IMR-90 (cell line): ENCODE results near the gene ALG8. TPM values are rescaled to one million over a fixed set of nuclear protein-coding genes. Genes with fewer than 3 reads are reported as not detected.

Source experiments
- ATAC-seq: fragments of 200-7000 bp; cut with Tn5 transposase; 2 replicates; pipeline ENCODE4 v1.9.1; 2020; ENCODE audit warnings: low read depth, mild to moderate bottlenecking, moderate library complexity
- BruUV-seq: library from RNA; stranded (reverse); fragments of 400-500 nt; replicated peaks from 2 replicates; lab custom pipeline; 2021; lab: Mats Ljungman, UMichigan
- CTCF ChIA-PET: fragments of 300-600 bp; formaldehyde crosslinking; extraction: SDS; loops from one replicate; lab custom pipeline; 2021; ENCODE audit warnings: antibody characterized with exemption; lab: Yijun Ruan, JAX
- POLR2A ChIA-PET: fragments of 300-600 bp; sonication (Branson Sonifier 250); formaldehyde crosslinking; loops from one replicate; lab custom pipeline; 2022; ENCODE audit warnings: antibody characterized with exemption; ENCODE audit not compliant: unreplicated experiment; lab: Charles Lee
- DNase-seq: peaks from one replicate; pipeline ENCODE4 v3.0.0; 2013
- H2AFZ ChIP-seq: replicated peaks from 2 replicates; pipeline ENCODE3; 2013; ENCODE audit warnings: low read length, mild to moderate bottlenecking; ENCODE audit not compliant: poor library complexity
- H2AK5ac ChIP-seq: 2 replicates; pipeline ENCODE4 v1.6.1; 2013; ENCODE audit warnings: low read depth, low read length, inconsistent platforms
- H2AK9ac ChIP-seq: replicated peaks from 2 replicates; pipeline ENCODE3; 2013; ENCODE audit warnings: mild to moderate bottlenecking, low read depth, low read length, moderate library complexity; ENCODE audit not compliant: poor library complexity
- H2BK120ac ChIP-seq: 2 replicates; pipeline ENCODE4 v1.6.1; 2013; ENCODE audit warnings: low read depth, low read length, inconsistent platforms
- H2BK15ac ChIP-seq: 3 replicates; pipeline ENCODE4 v1.6.1; 2013; ENCODE audit warnings: low read depth, low read length, inconsistent platforms
- H2BK20ac ChIP-seq: 2 replicates; pipeline ENCODE4 v1.6.1; 2013; ENCODE audit warnings: low read depth, mild to moderate bottlenecking, inconsistent platforms, low read length, moderate library complexity
- H2BK5ac ChIP-seq: 2 replicates; pipeline ENCODE4 v1.6.1; 2013; ENCODE audit warnings: mild to moderate bottlenecking, low read depth, low read length, inconsistent platforms; ENCODE audit not compliant: poor library complexity, severe bottlenecking
- H3K14ac ChIP-seq: replicated peaks from 2 replicates; pipeline ENCODE4 v1.6.1; 2013; ENCODE audit warnings: low read depth, low read length, inconsistent platforms
- H3K18ac ChIP-seq: 2 replicates; pipeline ENCODE4 v1.6.1; 2013; ENCODE audit warnings: low read depth, low read length, control low read depth
- H3K23ac ChIP-seq: 2 replicates; pipeline ENCODE4 v1.6.1; 2013; ENCODE audit warnings: low read depth, low read length, inconsistent platforms
- H3K27ac ChIP-seq: 2 replicates; pipeline ENCODE4 v1.5.1; 2013; ENCODE audit warnings: mild to moderate bottlenecking, control low read depth, low read length; ENCODE audit not compliant: insufficient read depth
- H3K27me3 ChIP-seq: 2 replicates; pipeline ENCODE4 v1.6.1; 2013; ENCODE audit warnings: low read length; ENCODE audit not compliant: control insufficient read depth, insufficient read depth
- H3K36me3 ChIP-seq: 2 replicates; pipeline ENCODE4 v1.6.1; 2013; ENCODE audit warnings: low read length, mixed read lengths; ENCODE audit not compliant: control insufficient read depth, insufficient read depth
- H3K4ac ChIP-seq: 2 replicates; pipeline ENCODE4 v1.6.1; 2013; ENCODE audit warnings: low read depth, low read length, inconsistent platforms
- H3K4me1 ChIP-seq: 2 replicates; pipeline ENCODE4 v1.6.1; 2013; ENCODE audit warnings: low read length, mixed read lengths; ENCODE audit not compliant: control insufficient read depth, insufficient read depth
- H3K4me2 ChIP-seq: 2 replicates; pipeline ENCODE4 v1.6.1; 2013; ENCODE audit warnings: low read depth, mild to moderate bottlenecking, control low read depth, low read length, moderate library complexity
- H3K4me3 ChIP-seq: 2 replicates; pipeline ENCODE4 v1.5.1; 2013; ENCODE audit warnings: low read depth, mild to moderate bottlenecking, control low read depth, low read length, moderate library complexity; ENCODE audit not compliant: insufficient read depth
- H3K56ac ChIP-seq: 2 replicates; pipeline ENCODE4 v1.6.1; 2013; ENCODE audit warnings: low read length, inconsistent platforms; ENCODE audit not compliant: insufficient read depth; ENCODE audit errors: extremely low read depth
- H3K79me1 ChIP-seq, 2 experiments: 2 replicates each; pipeline ENCODE4 v1.6.1; 2013; ENCODE audit warnings: low read length in 2 of 2, inconsistent platforms in 1 of 2, low read depth in 1 of 2
- H3K9ac ChIP-seq: 2 replicates; pipeline ENCODE4 v1.6.1; 2013; ENCODE audit warnings: low read depth, low read length, control low read depth
- H3K9me1 ChIP-seq: 2 replicates; pipeline ENCODE4 v1.6.1; 2013; ENCODE audit warnings: low read length, inconsistent platforms; ENCODE audit not compliant: insufficient read depth
- H3K9me3 ChIP-seq: 2 replicates; pipeline ENCODE4 v1.6.1; 2013; ENCODE audit warnings: low read length; ENCODE audit not compliant: control insufficient read depth, insufficient read depth
- H4K20me1 ChIP-seq: 2 replicates; pipeline ENCODE4 v1.6.1; 2013; ENCODE audit warnings: low read length, inconsistent platforms; ENCODE audit not compliant: insufficient read depth
- H4K5ac ChIP-seq: 2 replicates; pipeline ENCODE4 v1.6.1; 2013; ENCODE audit warnings: mild to moderate bottlenecking, low read depth, low read length, control low read depth
- H4K8ac ChIP-seq, 2 experiments: 2 replicates each; pipeline ENCODE4 v1.6.1; 2013; ENCODE audit warnings: low read depth in 2 of 2, low read length in 2 of 2, control low read depth in 1 of 2, inconsistent platforms in 1 of 2
- H4K91ac ChIP-seq: 2 replicates; pipeline ENCODE4 v1.6.1; 2013; ENCODE audit warnings: low read depth, low read length, inconsistent platforms; ENCODE audit not compliant: insufficient read depth
- BHLHE40 ChIP-seq: fragments of 150-350 bp; IDR thresholded peaks from 2 replicates; pipeline ENCODE4 v1.6.1; 2016; ENCODE audit warnings: mild to moderate bottlenecking, low read depth, low read length
- CEBPB ChIP-seq: IDR thresholded peaks from 2 replicates; pipeline ENCODE4 v1.6.1; 2012; ENCODE audit warnings: low read depth, low read length, improper control_type of control experiment
- CHD1 ChIP-seq: IDR thresholded peaks from 2 replicates; pipeline ENCODE4 v1.6.1; 2012; ENCODE audit warnings: low read depth, low read length, improper control_type of control experiment
- CTCF ChIP-seq: conservative IDR thresholded peaks from 2 replicates; pipeline ENCODE4 v1.5.1; 2012; ENCODE audit warnings: mild to moderate bottlenecking, low read depth, low read length, improper control_type of control experiment
- ELK1 ChIP-seq: fragments of 150-350 bp; IDR thresholded peaks from 2 replicates; pipeline ENCODE4 v1.6.1; 2016; ENCODE audit warnings: low read depth, mild to moderate bottlenecking, low read length, moderate library complexity, borderline replicate concordance
- FOS ChIP-seq: fragments of 150-350 bp; IDR thresholded peaks from 2 replicates; pipeline ENCODE4 v1.6.1; 2016; ENCODE audit warnings: low read depth, low read length
- MAFK ChIP-seq: IDR thresholded peaks from 2 replicates; pipeline ENCODE4 v1.6.1; 2012; ENCODE audit warnings: low read depth, low read length, improper control_type of control experiment
- MAZ ChIP-seq: IDR thresholded peaks from 2 replicates; pipeline ENCODE4 v1.6.1; 2012; ENCODE audit warnings: low read depth, mild to moderate bottlenecking, low read length, improper control_type of control experiment, moderate library complexity, borderline replicate concordance
- MXI1 ChIP-seq: IDR thresholded peaks from 2 replicates; pipeline ENCODE4 v1.6.1; 2012; ENCODE audit warnings: low read depth, mild to moderate bottlenecking, low read length, moderate library complexity, borderline replicate concordance
- RCOR1 ChIP-seq: IDR thresholded peaks from 2 replicates; pipeline ENCODE4 v1.6.1; 2012; ENCODE audit warnings: mild to moderate bottlenecking, low read length, improper control_type of control experiment; ENCODE audit not compliant: insufficient replicate concordance
- RFX5 ChIP-seq: IDR thresholded peaks from 2 replicates; pipeline ENCODE4 v1.8.0; 2012; ENCODE audit warnings: low read depth, mild to moderate bottlenecking, low read length, moderate library complexity
- SMC3 ChIP-seq: fragments of 150-350 bp; IDR thresholded peaks from 2 replicates; pipeline ENCODE4 v1.6.1; 2016; ENCODE audit warnings: low read depth, mild to moderate bottlenecking, antibody characterized with exemption, low read length, moderate library complexity
- WGBS, 2 experiments: methylation state at CpG; one replicate each; pipeline versions ENCODE4 v1.1.5 to v1.1.7; 2013; ENCODE audit warnings: missing lambda C conversion rate in 2 of 2; ENCODE audit not compliant: insufficient read length in 1 of 2; ENCODE audit errors: extremely low coverage in 2 of 2; 5-methylcytosine and 5-hydroxymethylcytosine counted together
- dilution Hi-C: fragments of 300-500 bp; cut with HindIII; formaldehyde crosslinking; loops from one replicate; pipeline ENCODE4 v1.14.3; 2018; ENCODE audit warnings: low sequenced_read_pairs; ENCODE audit not compliant: unreplicated experiment
- in situ Hi-C: fragments of 300-500 bp; cut with MboI; formaldehyde crosslinking; loops from 3 replicates; pipeline ENCODE4 v1.14.3; 2019; ENCODE audit warnings: low sequenced_read_pairs, inconsistent platforms, mixed read lengths
- intact Hi-C: fragments of 100-400 bp; cut with micrococcal nuclease; formaldehyde crosslinking; loops from 2 replicates; pipeline ENCODE4 v1.10.0; 2022
- polyA plus RNA-seq, 3 experiments: library from polyadenylated mRNA; depleted of rRNA; stranded (reverse); fragments of >200 nt; gene quantifications; 2 replicates each; pipeline ENCODE4 v1.2.3, GENCODE V29; 2012; ENCODE audit warnings: low replicate concordance in 1 of 3
- total RNA-seq: library from RNA; depleted of rRNA; stranded (reverse); fragments of >200 nt; gene quantifications from 2 replicates; pipeline ENCODE4 v1.2.3, GENCODE V29; 2012

ALG8 gene
- total and polyA plus RNA-seq, 2 of the 4 experiments (the other 2 are of a cell fraction), result 27.8 to 31.8 TPM

- H3K18ac ChIP-seq, result no peak overlapping the region
- no peaks in the 10 kb centered on the region for H3K9me1 ChIP-seq
- H2BK5ac ChIP-seq, result no peak overlapping the region
- no peak overlapping the region for H2AK5ac ChIP-seq
- H3K4me2 ChIP-seq, result peak overlapping the region; percentile 98
- no peaks in the 10 kb centered on the region for H3K9me3 ChIP-seq
- dilution Hi-C loops (no loop called here), intact Hi-C loops (no loop called here), in situ Hi-C loops (loop anchor here (10.0 kb wide), 1 partner anchor 277 kb away; the partner anchor contains the start of gene GAB2)
- ATAC-seq (no peak), DNase-seq (peak; percentile 16)
- H3K79me1 ChIP-seq, result peaks cover 20 to 38% of the 10 kb centered on the region in 2 experiments
- no peak overlapping the region for H3K14ac ChIP-seq
- no peak for TF ChIP-seq FOS
- no peak for TF ChIP-seq SMC3
- no peak for TF ChIP-seq MAFK
- TF ChIP-seq CEBPB, result no peak
- TF ChIP-seq RCOR1, result no peak
- TF ChIP-seq MXI1, result no peak
- no peak for TF ChIP-seq ELK1
- TF ChIP-seq RFX5, result no peak
- no peak for TF ChIP-seq MAZ
- no peak for TF ChIP-seq BHLHE40
- no peak for TF ChIP-seq CTCF
- no peak for TF ChIP-seq CHD1
- ChIA-PET POLR2A (interaction anchor here (0.6 kb wide), 1 partner anchor 850 kb away, joined by 3 read pairs; no protein-coding TSS in a partner anchor), CTCF (no interaction called here)
- H2BK20ac ChIP-seq, result no peak overlapping the region
- no peak overlapping the region for H2AFZ ChIP-seq
- H2BK15ac ChIP-seq, result no peak overlapping the region
- no peak overlapping the region for H3K23ac ChIP-seq
- H4K8ac ChIP-seq, result peak overlapping the region; percentile 96 to 98; a peak in 3 of 4 replicates
- H3K4ac ChIP-seq, result no peak overlapping the region; the same call in 1 of the 2 replicates
- no peak overlapping the region for H3K27ac ChIP-seq
- H4K20me1 ChIP-seq, result no peaks in the 10 kb centered on the region
- no peak overlapping the region for H3K56ac ChIP-seq
- 0 out of 2 replicates have a peak overlapping the region, but pooled peaks have one; percentile 69 for H3K4me3 ChIP-seq
- H3K36me3 ChIP-seq, result no peaks in the 10 kb centered on the region
- H3K27me3 ChIP-seq, result no peaks in the 10 kb centered on the region
- BruUV-seq, result no TSS peak
- peaks cover 2% of the 10 kb centered on the region; the same call in 1 of the 2 replicates for H3K4me1 ChIP-seq
- H2AK9ac ChIP-seq, result no peak overlapping the region
- H2BK120ac ChIP-seq, result no peak overlapping the region
- peak overlapping the region; percentile 55; the same call in 1 of the 2 replicates for H4K5ac ChIP-seq
- 90% methylated on average over 2 of the region's 4 CpGs; no CpG with 5 or more reads in 1 of the 2 experiments for WGBS, 2 experiments
- H3K9ac ChIP-seq, result no peak overlapping the region
- no peak overlapping the region for H4K91ac ChIP-seq
These were observed 1.1 kb downstream of the ALG8 start for GRCh38 chr11:78138291-78138690.
